Esophagus muscularis mucosa (tissue), 4 donors: ENCODE measurements around the gene MAN1C1. TPM values are rescaled to one million over a fixed set of nuclear protein-coding genes. Genes with fewer than 3 reads are reported as not detected.
A peak's percentile ranks its signal among the peaks of the same experiment; 100 is the strongest.

Source experiments
- DNase-seq: peaks from one replicate; pipeline ENCODE4 v3.0.0-alpha.2; 2017; ENCODE audit errors: extremely low spot score
- H3K27ac ChIP-seq, 4 donors: fragments of 200-600 bp; sonication (generic); replicated peaks in 1 of 4; 1 replicate in 3 of 4; 2 replicates in 1 of 4; pipeline ENCODE4 v1.5.1; 2016 to 2019; ENCODE audit warnings: mild to moderate bottlenecking in 1 of 4
- H3K27me3 ChIP-seq, 4 donors: fragments of 200-600 bp; sonication (generic); one replicate each; pipeline versions ENCODE4 v1.5.1 to v1.6.0; 2016 to 2019
- H3K36me3 ChIP-seq, 4 donors: fragments of 200-600 bp; sonication (generic); one replicate each; pipeline ENCODE4 v1.5.1; 2016 to 2019
- H3K4me1 ChIP-seq, 4 donors: fragments of 200-600 bp; sonication (generic); one replicate each; pipeline ENCODE4 v1.5.1; 2016 to 2019
- H3K4me3 ChIP-seq, 4 donors: fragments of 200-600 bp; sonication (generic); 1 replicate in 2 of 4; 2 replicates in 2 of 4; pipeline ENCODE4 v1.5.1; 2016 to 2019; ENCODE audit warnings: mild to moderate bottlenecking in 4 of 4, moderate library complexity in 1 of 4
- H3K9me3 ChIP-seq, 4 donors: fragments of 200-600 bp; sonication (generic); 1 replicate in 3 of 4; 2 replicates in 1 of 4; pipeline ENCODE4 v1.5.1; 2016 to 2019
- EP300 ChIP-seq: sonication (generic); formaldehyde crosslinking; IDR thresholded peaks from one replicate; pipeline ENCODE4 v1.6.1; 2017; ENCODE audit warnings: antibody characterized with exemption
- POLR2A ChIP-seq: fragments of 450-650 bp; IDR thresholded peaks from one replicate; pipeline ENCODE4 v1.6.1; 2017; ENCODE audit warnings: antibody characterized with exemption, moderate library complexity, mild to moderate bottlenecking, low read depth
- POLR2AphosphoS5 ChIP-seq, 2 donors: sonication (generic); formaldehyde crosslinking; IDR thresholded peaks; one replicate each; pipeline ENCODE4 v1.6.1; 2017; ENCODE audit warnings: antibody characterized with exemption in 2 of 2
- WGBS: methylation state at CpG from one replicate; pipeline ENCODE4 v1.1.5; 2018; 5-methylcytosine and 5-hydroxymethylcytosine counted together
- intact Hi-C: fragments of 100-400 bp; cut with DNase I; formaldehyde crosslinking; loops from one replicate; pipeline ENCODE4 v1.15.1; 2023
- total RNA-seq, 4 donors: library from RNA; depleted of rRNA; stranded (reverse); fragments of >200 nt; gene quantifications; one replicate each; pipeline versions ENCODE4 v1.1.0 to v1.2.1, GENCODE V29; 2016
- TF ChIP-seq, protein P1 (sequence below), 3 experiments: fragments of 200-600 bp in 2 of 3; fragments of 450-650 bp in 1 of 3; sonication (generic) in 2 of 3; IDR thresholded peaks; one replicate each; pipeline ENCODE4 v1.5.1; 2017 to 2019; ENCODE audit warnings: antibody characterized with exemption in 3 of 3, mild to moderate bottlenecking in 2 of 3, moderate library complexity in 1 of 3

The MAN1C1 gene
- total RNA-seq, 4 donors from 2014 or later = 20.2 to 22.8 (median 20.7) TPM

DNA sequence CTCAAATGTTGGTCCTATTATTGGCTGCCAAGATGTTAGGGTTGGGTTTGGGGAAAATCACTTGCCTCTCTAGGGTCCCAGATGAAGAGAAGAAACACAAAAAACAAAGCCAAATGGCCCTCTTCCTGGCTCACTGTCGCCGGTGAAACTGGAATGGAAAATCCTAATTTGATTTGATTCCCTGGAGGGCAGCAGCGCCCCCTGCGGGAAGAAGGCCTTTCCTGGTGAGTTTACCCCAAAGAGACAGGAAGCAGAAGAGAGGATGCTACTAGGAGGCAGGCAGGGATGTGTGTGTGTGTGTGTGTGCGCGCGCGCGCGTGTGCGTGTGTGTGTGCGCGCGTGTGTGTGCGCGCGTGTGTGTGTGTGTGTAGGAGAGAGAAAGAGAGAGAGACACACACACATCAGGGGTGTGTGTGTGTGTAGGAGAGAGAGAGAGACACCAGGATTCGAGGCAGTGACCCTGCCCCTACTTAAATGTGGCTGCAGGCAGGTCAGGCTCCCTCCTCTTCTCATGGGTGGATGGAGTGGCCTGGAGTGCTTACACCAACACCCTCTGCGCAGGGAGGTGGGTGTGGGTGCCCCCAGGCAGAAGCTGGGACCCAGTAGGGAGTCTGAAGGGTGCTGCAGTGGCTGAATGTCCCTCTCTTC is 180.3 kb downstream of the MAN1C1 start:
- H3K27ac ChIP-seq = peak overlapping the region in 3 of 4 donors; percentile 37 to 66 (median 52)
- no peak overlapping the region for H3K4me3 ChIP-seq
- DNase-seq = peak; percentile 96

DNA sequence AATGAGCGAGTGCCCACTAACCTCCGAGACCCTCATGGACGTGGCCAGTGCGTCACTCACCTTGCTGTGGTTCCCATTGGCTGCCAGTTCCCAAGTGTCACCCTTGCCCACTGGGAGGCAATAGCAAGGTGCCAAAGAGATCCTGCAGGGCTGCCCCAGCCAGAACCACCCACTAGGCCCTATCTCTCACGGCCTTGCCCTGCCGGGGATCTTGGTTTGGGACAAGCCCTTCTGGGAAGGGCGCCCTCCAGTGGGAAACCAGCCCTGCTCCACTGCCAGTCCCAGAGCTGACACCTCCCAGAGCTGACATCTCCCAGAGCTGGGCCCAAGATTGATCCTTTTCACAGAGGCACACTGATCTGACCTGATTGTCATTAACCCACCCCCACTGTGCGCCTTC is 181.3 kb downstream of the MAN1C1 start:
- intact Hi-C loops = loop anchor here (2.0 to 5.0 kb wide), 3 partner anchors 56 to 183 kb away; no protein-coding TSS in a partner anchor
- Histone ChIP-seq H3K27ac (peak overlapping the region in 1 of 4 donors; percentile 89), H3K4me3 (no peak overlapping the region), H3K9me3 (no peaks in the 10 kb centered on the region), H3K27me3 (no peaks in the 10 kb centered on the region), H3K4me1 (peaks cover 38 to 59% (median 52%) of the 10 kb centered on the region in 4 donors), H3K36me3 (peaks cover 0 to 3% (median 0%) of the 10 kb centered on the region in 4 donors)
- no peak for TF ChIP-seq POLR2AphosphoS5 (IDR thresholded peaks at IDR 0.05)
- TF ChIP-seq, protein P1, sequence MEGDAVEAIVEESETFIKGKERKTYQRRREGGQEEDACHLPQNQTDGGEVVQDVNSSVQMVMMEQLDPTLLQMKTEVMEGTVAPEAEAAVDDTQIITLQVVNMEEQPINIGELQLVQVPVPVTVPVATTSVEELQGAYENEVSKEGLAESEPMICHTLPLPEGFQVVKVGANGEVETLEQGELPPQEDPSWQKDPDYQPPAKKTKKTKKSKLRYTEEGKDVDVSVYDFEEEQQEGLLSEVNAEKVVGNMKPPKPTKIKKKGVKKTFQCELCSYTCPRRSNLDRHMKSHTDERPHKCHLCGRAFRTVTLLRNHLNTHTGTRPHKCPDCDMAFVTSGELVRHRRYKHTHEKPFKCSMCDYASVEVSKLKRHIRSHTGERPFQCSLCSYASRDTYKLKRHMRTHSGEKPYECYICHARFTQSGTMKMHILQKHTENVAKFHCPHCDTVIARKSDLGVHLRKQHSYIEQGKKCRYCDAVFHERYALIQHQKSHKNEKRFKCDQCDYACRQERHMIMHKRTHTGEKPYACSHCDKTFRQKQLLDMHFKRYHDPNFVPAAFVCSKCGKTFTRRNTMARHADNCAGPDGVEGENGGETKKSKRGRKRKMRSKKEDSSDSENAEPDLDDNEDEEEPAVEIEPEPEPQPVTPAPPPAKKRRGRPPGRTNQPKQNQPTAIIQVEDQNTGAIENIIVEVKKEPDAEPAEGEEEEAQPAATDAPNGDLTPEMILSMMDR (IDR thresholded peaks at IDR 0.05) = peak; percentile 22 to 48 (median 27)
- no peak for DNase-seq
- WGBS = 78% methylated on average over 7 of the region's 8 CpGs

More for the DNA sequence above, 180.3 kb downstream of the MAN1C1 start:
- Histone ChIP-seq H3K9me3 (no peaks in the 10 kb centered on the region), H3K36me3 (peaks cover 0 to under 1% (median 0%) of the 10 kb centered on the region in 4 donors), H3K27me3 (no peaks in the 10 kb centered on the region), H3K4me1 (peaks cover 30 to 49% (median 42%) of the 10 kb centered on the region in 4 donors)
- 7% methylated on average over 19 of the region's 19 CpGs for WGBS
- intact Hi-C loops = loop anchor here (2.0 to 5.0 kb wide), 3 partner anchors 55 to 182 kb away; no protein-coding TSS in a partner anchor
- no peak for TF ChIP-seq POLR2A
- peak; percentile 44 to 57 for TF ChIP-seq POLR2AphosphoS5 (IDR thresholded peaks at IDR 0.05)
- TF ChIP-seq EP300 = no peak
- TF ChIP-seq, protein P1 (IDR thresholded peaks at IDR 0.05) = peak; percentile 69 to 83 (median 76)

DNA sequence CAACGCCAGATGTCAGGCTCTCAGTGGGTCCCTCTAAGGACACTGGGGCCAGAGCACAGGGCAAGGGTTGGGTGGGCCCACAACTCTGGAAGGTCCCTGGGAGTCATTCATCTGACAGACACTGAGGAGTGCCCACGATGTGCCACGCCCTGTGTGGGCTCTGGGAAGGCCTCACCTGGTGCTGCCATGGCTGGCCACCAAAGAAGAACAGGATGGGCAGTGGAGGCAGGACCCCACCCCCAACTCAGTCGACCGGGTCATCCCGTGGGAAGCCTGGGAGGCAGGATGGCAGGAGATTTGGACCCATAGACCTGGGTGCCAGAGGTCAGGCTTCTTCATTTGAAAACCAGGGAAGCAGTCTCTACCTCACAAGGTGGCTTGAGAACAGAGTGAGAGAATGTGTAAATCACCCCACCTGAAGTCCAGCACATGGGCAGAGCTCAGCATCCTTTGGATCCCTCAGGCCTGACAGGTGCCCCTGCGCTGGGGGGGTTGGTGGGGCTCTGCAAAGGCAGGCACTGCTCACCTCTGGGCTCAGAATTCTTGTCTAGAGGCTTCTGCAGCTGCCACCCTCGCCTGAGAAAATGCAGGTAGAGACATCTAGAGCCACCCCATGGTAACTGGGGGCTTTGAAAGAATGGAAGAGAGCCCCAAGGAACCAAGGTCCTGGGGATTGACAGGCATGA is 182.2 kb downstream of the MAN1C1 start:
- peak overlapping the region; percentile 80 to 89 (median 85) for H3K27ac ChIP-seq
- peaks cover 0 to 3% (median 0%) of the 10 kb centered on the region in 4 donors for H3K36me3 ChIP-seq
- no peak overlapping the region for H3K4me3 ChIP-seq
- WGBS = 76% methylated on average over 4 of the region's 8 CpGs
- no peaks in the 10 kb centered on the region for H3K9me3 ChIP-seq
- intact Hi-C loops = loop anchor here (5.0 kb wide), 2 partner anchors 57 to 102 kb away; no protein-coding TSS in a partner anchor
- DNase-seq = no peak
- H3K4me1 ChIP-seq = peaks cover 43 to 67% (median 61%) of the 10 kb centered on the region in 4 donors
- TF ChIP-seq EP300 (no peak), POLR2A (no peak), POLR2AphosphoS5 (IDR thresholded peaks at IDR 0.05) (no peak)
- TF ChIP-seq, protein P1 (IDR thresholded peaks at IDR 0.05) = no peak
- H3K27me3 ChIP-seq = no peaks in the 10 kb centered on the region

DNA sequence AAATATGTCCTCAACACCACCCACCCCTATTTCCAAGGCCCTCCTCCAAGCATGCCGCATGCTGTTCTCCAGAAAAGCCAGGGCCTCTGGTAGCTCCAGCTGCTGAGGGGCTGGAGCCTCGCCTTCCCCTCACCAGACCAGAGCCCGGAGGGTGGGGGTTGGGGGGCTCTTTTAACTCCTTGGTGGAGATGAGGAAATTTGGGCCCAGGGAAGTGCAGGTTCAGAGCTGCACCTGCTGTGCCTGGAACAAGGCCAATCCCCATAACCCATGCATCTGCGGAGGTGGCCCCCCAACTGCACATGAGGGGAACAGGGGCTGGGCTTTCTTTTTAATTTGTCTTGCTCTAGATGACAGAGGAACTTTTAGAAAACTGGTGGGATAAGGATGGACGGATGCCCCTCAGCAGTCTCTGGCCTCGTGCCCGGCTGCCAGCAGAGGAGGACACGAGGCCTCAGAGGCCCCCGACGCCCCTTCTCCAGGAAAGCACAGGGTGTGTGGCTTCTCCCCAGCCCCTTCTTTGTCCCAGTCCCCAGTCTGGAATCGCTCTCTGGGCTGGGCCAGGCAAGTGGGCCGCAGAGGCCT is 182.9 kb downstream of the MAN1C1 start:
- no peaks in the 10 kb centered on the region for H3K27me3 ChIP-seq
- peaks cover 44 to 73% (median 67%) of the 10 kb centered on the region in 4 donors for H3K4me1 ChIP-seq
- DNase-seq = no peak
- peak overlapping the region; percentile 80 to 89 (median 85) for H3K27ac ChIP-seq
- WGBS = 29% methylated on average over 12 of the region's 12 CpGs
- H3K4me3 ChIP-seq = peak overlapping the region; percentile 68 to 80 (median 72)
- intact Hi-C loops = loop anchor here (5.0 kb wide), 2 partner anchors 57 to 102 kb away; no protein-coding TSS in a partner anchor
- TF ChIP-seq POLR2A (no peak), EP300 (no peak), POLR2AphosphoS5 (IDR thresholded peaks at IDR 0.05) (no peak)
- TF ChIP-seq, protein P1 (IDR thresholded peaks at IDR 0.05) = no peak
- no peaks in the 10 kb centered on the region for H3K9me3 ChIP-seq
- peaks cover 0 to 3% (median 0%) of the 10 kb centered on the region in 4 donors for H3K36me3 ChIP-seq
